HT-29 (cell line): ENCODE results near the gene TPI1. TPM values are rescaled to one million over a fixed set of nuclear protein-coding genes. Genes with fewer than 3 reads are reported as not detected.

Experiments
- DNase-seq: peaks from one replicate; pipeline ENCODE4 v3.0.0-alpha.2; 2015; ENCODE audit warnings: low spot score
- total RNA-seq: library from RNA; depleted of rRNA; stranded (reverse); fragments of >200 nt; shearing (Covaris generic); gene quantifications from 2 replicates; pipeline ENCODE4 v1.2.3, GENCODE V29; 2014; rRNA removed

Gene TPI1
- total RNA-seq: 1,358 and 1,438 TPM in 2 replicates

- DNase-seq: peak; percentile 77
These were observed at the start of gene TPI1 for GRCh38 chr12:6867413-6868210. TPI1 (plus strand) TSS chr12:6867531; CDS start chr12:6867567, 36 bp downstream.

GRCh38 chr12:6817662-6818157 lies 49.6 kb upstream of the TPI1 start:
- no peak for DNase-seq

GRCh38 chr12:6818222-6818621 lies 49.1 kb upstream of the TPI1 start:
- DNase-seq: no peak

GRCh38 chr12:6818645-6819044 lies 48.7 kb upstream of the TPI1 start:
- no peak for DNase-seq

GRCh38 chr12:6819106-6820030 lies 48.0 kb upstream of the TPI1 start:
- DNase-seq: no peak

GRCh38 chr12:6820166-6820565 lies 47.2 kb upstream of the TPI1 start:
- no peak for DNase-seq

GRCh38 chr12:6821591-6822425 lies 45.5 kb upstream of the TPI1 start, which contains the start of gene GPR162:
GPR162 (plus strand) TSS chr12:6821821; CDS start chr12:6823899, 2,078 bp downstream.
- DNase-seq: no peak

GRCh38 chr12:6822426-6823135 lies 44.8 kb upstream of the TPI1 start:
- no peak for DNase-seq

- no peak for DNase-seq
These were observed 43.9 kb upstream of the TPI1 start for GRCh38 chr12:6823182-6824084.

- DNase-seq: no peak
These were observed 43.1 kb upstream of the TPI1 start for GRCh38 chr12:6824085-6824775.

- DNase-seq: no peak
These were observed 42.4 kb upstream of the TPI1 start for GRCh38 chr12:6824901-6825381.

GRCh38 chr12:6825398-6826124 lies 41.8 kb upstream of the TPI1 start:
- DNase-seq: peak; percentile 79

- DNase-seq: no peak
These were observed 41.1 kb upstream of the TPI1 start for GRCh38 chr12:6826125-6826733.

GRCh38 chr12:6826734-6827436 lies 40.4 kb upstream of the TPI1 start:
- DNase-seq: no peak

- peak; percentile 60 for DNase-seq
These were observed 39.9 kb upstream of the TPI1 start for GRCh38 chr12:6827437-6827911.

GRCh38 chr12:6827982-6828780 lies 39.1 kb upstream of the TPI1 start, which contains the start of gene P3H3:
P3H3 (plus strand) TSS chr12:6828407; CDS start chr12:6828441, 34 bp downstream.
- DNase-seq: no peak
